Measurements from ENCODE around the gene COPS8. TPM values are rescaled to one million over a fixed set of nuclear protein-coding genes. Genes with fewer than 3 reads are reported as not detected.

The COPS8 gene
- total and polyA plus RNA-seq, 2 experiments from 2014 or later = 99.7 to 139 TPM

DNA sequence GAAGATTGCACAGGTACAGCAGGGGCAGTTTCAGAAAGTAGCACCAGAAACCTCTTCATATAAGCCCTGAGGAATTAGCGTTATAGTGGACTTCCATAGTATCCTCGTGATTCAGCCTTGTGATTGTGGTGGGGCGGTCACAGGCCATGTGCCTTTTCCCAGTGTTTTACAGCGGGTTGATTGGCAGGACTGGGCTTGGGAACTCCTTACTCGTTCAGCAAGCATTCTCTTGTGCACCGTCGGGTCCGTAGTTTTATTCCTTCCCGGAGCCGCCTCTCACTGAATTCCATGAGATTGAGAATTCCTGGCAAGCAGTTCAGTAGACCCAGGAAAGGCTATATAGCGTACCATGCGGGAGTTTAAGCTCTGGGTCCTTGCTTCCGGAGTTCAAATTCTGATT is 5.2 kb downstream of the COPS8 start:
- Histone ChIP-seq H3K9me3 (ENCODE audit: low read depth) (no peaks in the 10 kb centered on the region), H3K27ac (no peak overlapping the region), H3K27me3 (no peaks in the 10 kb centered on the region), H3K36me3 (peaks cover 28% of the 10 kb centered on the region), H3K4me1 (ENCODE audit: low read depth) (peaks cover 9% of the 10 kb centered on the region), H3K4me3 (no peak overlapping the region)
- peak in 1 of 2 donors; percentile 70 for DNase-seq (ENCODE audit: low read depth in 1 of 2, low spot score in 1 of 2)
- TF ChIP-seq, protein P1, sequence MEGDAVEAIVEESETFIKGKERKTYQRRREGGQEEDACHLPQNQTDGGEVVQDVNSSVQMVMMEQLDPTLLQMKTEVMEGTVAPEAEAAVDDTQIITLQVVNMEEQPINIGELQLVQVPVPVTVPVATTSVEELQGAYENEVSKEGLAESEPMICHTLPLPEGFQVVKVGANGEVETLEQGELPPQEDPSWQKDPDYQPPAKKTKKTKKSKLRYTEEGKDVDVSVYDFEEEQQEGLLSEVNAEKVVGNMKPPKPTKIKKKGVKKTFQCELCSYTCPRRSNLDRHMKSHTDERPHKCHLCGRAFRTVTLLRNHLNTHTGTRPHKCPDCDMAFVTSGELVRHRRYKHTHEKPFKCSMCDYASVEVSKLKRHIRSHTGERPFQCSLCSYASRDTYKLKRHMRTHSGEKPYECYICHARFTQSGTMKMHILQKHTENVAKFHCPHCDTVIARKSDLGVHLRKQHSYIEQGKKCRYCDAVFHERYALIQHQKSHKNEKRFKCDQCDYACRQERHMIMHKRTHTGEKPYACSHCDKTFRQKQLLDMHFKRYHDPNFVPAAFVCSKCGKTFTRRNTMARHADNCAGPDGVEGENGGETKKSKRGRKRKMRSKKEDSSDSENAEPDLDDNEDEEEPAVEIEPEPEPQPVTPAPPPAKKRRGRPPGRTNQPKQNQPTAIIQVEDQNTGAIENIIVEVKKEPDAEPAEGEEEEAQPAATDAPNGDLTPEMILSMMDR (IDR thresholded peaks at IDR 0.05; ENCODE audit: low read depth, low read length) = no peak

DNA sequence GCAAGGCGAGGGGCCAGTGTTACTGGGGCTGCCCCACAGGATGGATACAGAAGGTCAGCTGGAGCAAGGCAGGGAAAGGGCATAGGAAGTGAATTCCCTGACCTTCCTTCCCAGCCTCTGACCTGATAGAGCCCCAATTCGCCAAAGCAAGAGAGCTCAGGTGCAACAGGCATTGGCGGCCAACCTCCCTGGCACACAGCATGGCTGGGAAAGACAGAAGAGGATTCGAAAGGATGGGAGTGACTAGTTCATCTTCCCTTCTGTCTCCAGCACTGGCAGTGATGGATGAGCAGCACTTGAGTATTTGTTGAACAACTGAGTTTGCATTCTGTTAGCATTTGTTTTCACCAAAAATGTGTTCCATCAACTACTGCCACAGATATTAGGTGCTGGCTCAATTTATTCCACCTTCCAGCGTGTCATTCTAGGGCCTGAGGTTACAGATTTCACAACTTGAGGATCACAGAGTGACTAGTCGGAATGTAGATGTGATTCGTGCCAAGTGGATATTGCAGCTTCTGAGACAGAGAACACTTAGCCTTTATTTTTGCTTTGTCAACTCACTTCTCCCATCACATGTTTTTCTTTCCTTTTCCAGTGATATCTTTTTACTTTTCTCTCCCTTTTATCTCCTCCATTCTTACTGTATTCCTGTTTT is 6.2 kb downstream of the COPS8 start:
- peak in 1 of 2 donors; percentile 88 for DNase-seq (ENCODE audit: low read depth in 1 of 2, low spot score in 1 of 2)
- no peak overlapping the region for H3K27ac ChIP-seq
- H3K27me3 ChIP-seq = no peaks in the 10 kb centered on the region
- TF ChIP-seq, protein P1 (IDR thresholded peaks at IDR 0.05; ENCODE audit: low read depth, low read length) = no peak
- peaks cover 2% of the 10 kb centered on the region for H3K4me1 ChIP-seq (ENCODE audit: low read depth)
- H3K4me3 ChIP-seq = no peak overlapping the region
- no peaks in the 10 kb centered on the region for H3K9me3 ChIP-seq (ENCODE audit: low read depth)
- peaks cover 38% of the 10 kb centered on the region for H3K36me3 ChIP-seq

DNA sequence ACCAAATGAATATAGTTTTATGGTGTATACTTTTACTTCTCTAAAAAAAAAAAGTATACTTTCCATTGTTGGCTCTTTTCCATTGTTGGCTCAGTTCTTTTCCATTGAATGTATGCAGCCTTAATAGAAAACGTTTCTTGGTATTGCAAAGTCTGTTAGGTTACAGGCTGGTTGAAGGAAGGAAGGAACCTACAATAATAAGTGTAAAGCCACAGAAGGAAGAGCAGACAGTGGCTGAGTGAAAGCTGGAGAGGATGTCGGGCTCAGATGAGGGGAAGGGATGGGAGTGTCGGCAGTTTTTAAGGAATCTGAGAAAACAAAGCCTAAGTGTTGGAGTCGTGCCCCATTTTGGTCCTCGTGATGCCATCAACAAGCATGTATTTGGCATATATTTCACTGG is 6.8 kb downstream of the COPS8 start:
- H3K4me1 ChIP-seq (ENCODE audit: low read depth) = no peaks in the 10 kb centered on the region
- H3K27me3 ChIP-seq = no peaks in the 10 kb centered on the region
- H3K4me3 ChIP-seq = no peak overlapping the region
- H3K27ac ChIP-seq = no peak overlapping the region
- H3K36me3 ChIP-seq = peaks cover 42% of the 10 kb centered on the region
- TF ChIP-seq, protein P1 (IDR thresholded peaks at IDR 0.05; ENCODE audit: low read depth, low read length) = no peak
- peak in 1 of 2 donors; percentile 39 for DNase-seq (ENCODE audit: low read depth in 1 of 2, low spot score in 1 of 2)
- no peaks in the 10 kb centered on the region for H3K9me3 ChIP-seq (ENCODE audit: low read depth)

DNA sequence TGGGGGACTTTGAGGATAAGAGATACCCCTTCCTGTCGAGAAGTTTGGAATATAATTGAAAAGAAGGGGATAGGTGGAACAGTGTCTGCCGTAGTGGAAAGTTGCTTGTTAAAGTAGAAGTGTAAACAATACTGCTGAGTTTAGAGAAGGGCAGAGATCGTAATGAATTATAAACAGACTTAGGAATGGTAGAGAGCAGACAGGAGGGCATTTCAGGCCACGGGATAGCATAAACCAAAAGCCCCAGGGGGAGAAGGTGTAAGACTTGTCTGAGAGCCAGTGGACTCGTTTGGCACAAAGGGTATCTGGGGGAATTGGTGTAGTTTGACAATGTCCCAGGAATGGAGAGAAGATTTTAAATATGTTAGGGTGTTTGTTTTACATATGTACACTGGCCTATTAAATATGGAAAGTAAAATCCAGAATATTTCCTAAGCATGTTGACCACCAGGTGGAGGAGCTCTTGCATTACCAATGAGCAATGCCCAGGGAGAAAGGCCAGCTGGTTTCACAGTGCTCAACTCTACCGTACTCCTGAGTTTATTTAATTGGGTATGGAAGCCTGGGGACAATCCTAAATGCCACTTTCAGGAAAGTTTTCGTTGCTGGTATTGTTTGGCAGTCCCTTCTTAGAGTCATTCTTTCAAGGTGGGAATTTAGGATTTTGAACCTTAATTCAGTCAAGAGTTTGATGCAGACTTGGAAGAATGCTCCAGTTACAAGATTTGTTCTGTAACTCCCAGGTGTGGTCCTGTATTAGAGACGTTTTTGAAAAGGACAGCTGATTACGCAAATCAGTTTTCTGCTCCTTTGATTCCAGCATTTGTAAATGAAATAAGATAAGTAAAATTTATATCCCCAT is 7.5 kb downstream of the COPS8 start:
- Histone ChIP-seq H3K9me3 (ENCODE audit: low read depth) (no peaks in the 10 kb centered on the region), H3K4me3 (no peak overlapping the region), H3K36me3 (peaks cover 49% of the 10 kb centered on the region), H3K27me3 (no peaks in the 10 kb centered on the region), H3K27ac (no peak overlapping the region), H3K4me1 (ENCODE audit: low read depth) (no peaks in the 10 kb centered on the region)
- TF ChIP-seq, protein P1 (IDR thresholded peaks at IDR 0.05; ENCODE audit: low read depth, low read length) = peak; percentile 67
- peak; percentile 44 to 87 for DNase-seq (ENCODE audit: low read depth in 1 of 2, low spot score in 1 of 2)

DNA sequence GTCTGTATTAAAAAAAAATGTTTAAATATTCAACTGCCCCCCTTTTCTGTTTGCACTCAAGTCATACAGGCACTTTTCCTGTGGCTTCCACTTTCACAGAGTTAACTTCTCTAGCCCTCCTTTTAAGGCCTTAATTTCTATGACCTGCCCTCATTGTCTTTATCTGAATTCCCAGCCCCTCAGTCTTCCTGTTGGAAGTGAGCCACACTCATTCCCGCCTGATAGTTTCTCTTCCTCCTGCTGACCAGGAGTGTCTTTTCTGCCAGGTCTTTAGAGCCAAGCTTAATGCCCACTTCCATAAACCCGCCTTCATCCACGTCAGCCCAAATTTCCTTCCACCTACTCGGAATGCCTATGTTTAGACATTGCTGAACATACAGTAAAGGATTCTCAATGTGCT is 10.5 kb downstream of the COPS8 start:
- peak in 1 of 2 donors; percentile 76 for DNase-seq (ENCODE audit: low read depth in 1 of 2, low spot score in 1 of 2)
- TF ChIP-seq, protein P1 (IDR thresholded peaks at IDR 0.05; ENCODE audit: low read depth, low read length) = no peak
- H3K27ac ChIP-seq = no peak overlapping the region
- H3K4me3 ChIP-seq = no peak overlapping the region
- no peaks in the 10 kb centered on the region for H3K9me3 ChIP-seq (ENCODE audit: low read depth)
- H3K27me3 ChIP-seq = no peaks in the 10 kb centered on the region
- H3K4me1 ChIP-seq (ENCODE audit: low read depth) = no peaks in the 10 kb centered on the region
- peaks cover 60% of the 10 kb centered on the region for H3K36me3 ChIP-seq
